H1 (cell line): ENCODE data around the gene ADAMTS17.

Experiments used
- ATF2 ChIP-seq: IDR thresholded peaks from 2 replicates; pipeline ENCODE4 v1.6.1; 2012; ENCODE audit warnings: low read length, inconsistent platforms
- ATF3 ChIP-seq: IDR thresholded peaks from 2 replicates; pipeline ENCODE4 v1.6.1; 2011; ENCODE audit warnings: low read depth, mild to moderate bottlenecking, low read length; ENCODE audit not compliant: insufficient read depth
- CTCF ChIP-seq, 3 experiments: IDR thresholded peaks; 1 replicate in 2 of 3; 2 replicates in 1 of 3; pipeline versions ENCODE4 v1.5.1 to v1.6.1; 2011; ENCODE audit warnings: low read length in 3 of 3, mild to moderate bottlenecking in 3 of 3, inconsistent platforms in 2 of 3, low read depth in 1 of 3, moderate library complexity in 1 of 3; ENCODE audit not compliant: insufficient read depth in 1 of 3; ENCODE audit errors: control extremely low read depth in 1 of 3
- EP300 ChIP-seq, 2 experiments: IDR thresholded peaks; 1 replicate in 1 of 2; 2 replicates in 1 of 2; pipeline ENCODE4 v1.6.1; 2011 to 2012; ENCODE audit warnings: low read depth in 2 of 2, low read length in 2 of 2, mild to moderate bottlenecking in 2 of 2, borderline replicate concordance in 1 of 2, inconsistent platforms in 1 of 2, moderate library complexity in 1 of 2
- EZH2 ChIP-seq: fragments of 200-600 bp; sonication (generic); IDR thresholded peaks from 2 replicates; pipeline ENCODE4 v1.7.1; 2012; ENCODE audit warnings: low read depth, mild to moderate bottlenecking, moderate library complexity, low read length, inconsistent platforms; ENCODE audit not compliant: severe bottlenecking
- JUND ChIP-seq: IDR thresholded peaks from 2 replicates; pipeline ENCODE4 v1.6.1; 2011; ENCODE audit warnings: mild to moderate bottlenecking, improper control_type of control experiment, low read length
- MAX ChIP-seq: IDR thresholded peaks from 2 replicates; pipeline ENCODE4 v1.6.1; 2012; ENCODE audit warnings: inconsistent platforms
- PHF8 ChIP-seq: fragments of 200-600 bp; sonication (generic); conservative IDR thresholded peaks from 2 replicates; pipeline ENCODE4 v1.7.1; 2012; ENCODE audit warnings: low read depth, mild to moderate bottlenecking, inconsistent platforms, low read length, moderate library complexity
- POLR2AphosphoS5 ChIP-seq: IDR thresholded peaks from 2 replicates; pipeline ENCODE4 v1.6.1; 2011; ENCODE audit warnings: low read depth, low read length
- ZNF274 ChIP-seq: IDR thresholded peaks from 2 replicates; pipeline ENCODE4 v1.7.0; 2012; ENCODE audit warnings: low read length, borderline replicate concordance; ENCODE audit errors: extremely low read depth

GRCh38 chr15:100334456-100334855, 7.3 kb downstream of the ADAMTS17 start:
- no peak for TF ChIP-seq ZNF274
- no peak for TF ChIP-seq MAX
- no peak for TF ChIP-seq EZH2
- no peak for TF ChIP-seq CTCF (IDR thresholded peaks at IDR 0.05; ENCODE audit: control extremely low read depth in 1 of 3, insufficient read depth in 1 of 3, low read depth in 1 of 3, low read length in 3 of 3)
- TF ChIP-seq POLR2AphosphoS5 = no peak
- TF ChIP-seq JUND = no peak
- no peak for TF ChIP-seq ATF2
- TF ChIP-seq ATF3 = no peak
- no peak for TF ChIP-seq EP300 (IDR thresholded peaks at IDR 0.05; ENCODE audit: borderline replicate concordance in 1 of 2, low read depth in 2 of 2, low read length in 2 of 2)
- no peak for TF ChIP-seq PHF8
